Posterior vena cava (tissue), 2 donors: ENCODE data around the gene ASB1. TPM values are rescaled to one million over a fixed set of nuclear protein-coding genes. Genes with fewer than 3 reads are reported as not detected.

Source experiments
- DNase-seq: peaks from one replicate; pipeline ENCODE4 v3.0.0-alpha.2; 2020; ENCODE audit warnings: low spot score
- intact Hi-C, 2 donors: fragments of 100-400 bp; cut with DNase I; formaldehyde crosslinking; loops; one replicate each; pipeline versions ENCODE4 v1.14.1 to v1.14.2; 2022 to 2023
- total RNA-seq, 2 donors: library from RNA; stranded (reverse); fragmentation: NEBNext Ultra II Directional; extraction: Animal tissue kit (Norgen Biotek cat#: 25700); gene quantifications; one replicate each; pipeline ENCODE4 v1.2.1, GENCODE V29; 2021
- donor health status: DM: yes; HTN: yes; CAD: no.
- donor health status: DM: yes; HTN: yes; CAD: no.

ASB1 gene
- total RNA-seq, 2 donors from 2014 or later = 36.3 to 39.7 TPM

- no peak for DNase-seq
- intact Hi-C loops = loop anchor here in 1 of 2 donors (10.0 kb wide), 1 partner anchor 46 kb away; no protein-coding TSS in a partner anchor
Observed at GRCh38 chr2:238420442-238420841, 6.3 kb upstream of the ASB1 start.

- intact Hi-C loops = loop anchor here in 1 of 2 donors (10.0 kb wide), 1 partner anchor 46 kb away; no protein-coding TSS in a partner anchor
- DNase-seq = no peak
Observed at GRCh38 chr2:238420878-238421694, 5.6 kb upstream of the ASB1 start.

- intact Hi-C loops = loop anchor here in 1 of 2 donors (10.0 kb wide), 1 partner anchor 47 kb away; no protein-coding TSS in a partner anchor
- DNase-seq = no peak
Observed at GRCh38 chr2:238421695-238422035, 5.1 kb upstream of the ASB1 start.

GRCh38 chr2:238422285-238422684 is 4.4 kb upstream of the ASB1 start:
- intact Hi-C loops = loop anchor here in 1 of 2 donors (10.0 kb wide), 1 partner anchor 47 kb away; no protein-coding TSS in a partner anchor
- no peak for DNase-seq

- intact Hi-C loops = loop anchor here in 1 of 2 donors (10.0 kb wide), 1 partner anchor 48 kb away; no protein-coding TSS in a partner anchor
- no peak for DNase-seq
Observed at GRCh38 chr2:238422940-238423339, 3.8 kb upstream of the ASB1 start.

- no peak for DNase-seq
- intact Hi-C loops = loop anchor here in 1 of 2 donors (10.0 kb wide), 1 partner anchor 49 kb away; no protein-coding TSS in a partner anchor
Observed at GRCh38 chr2:238423561-238424312, 3.0 kb upstream of the ASB1 start.

GRCh38 chr2:238424313-238424700 is 2.4 kb upstream of the ASB1 start:
- intact Hi-C loops = loop anchor here in 1 of 2 donors (10.0 kb wide), 1 partner anchor 50 kb away; no protein-coding TSS in a partner anchor

GRCh38 chr2:238425505-238425978 is 1.2 kb upstream of the ASB1 start:
- no peak for DNase-seq
- intact Hi-C loops = loop anchor here in 1 of 2 donors (10.0 kb wide), 1 partner anchor 51 kb away; no protein-coding TSS in a partner anchor

More at GRCh38 chr2:238424313-238424700, 2.4 kb upstream of the ASB1 start:
- no peak for DNase-seq

GRCh38 chr2:238425979-238426567 is 654 bp upstream of the ASB1 start:
- no peak for DNase-seq
- intact Hi-C loops = loop anchor here in 1 of 2 donors (10.0 kb wide), 1 partner anchor 51 kb away; no protein-coding TSS in a partner anchor

GRCh38 chr2:238427435-238428162 is 872 bp downstream of the ASB1 start:
- no peak for DNase-seq
- intact Hi-C loops = loop anchor here in 1 of 2 donors (10.0 kb wide), 1 partner anchor 53 kb away; no protein-coding TSS in a partner anchor

- intact Hi-C loops = loop anchor here in 1 of 2 donors (10.0 kb wide), 1 partner anchor 54 kb away; no protein-coding TSS in a partner anchor
- DNase-seq = no peak
Observed at GRCh38 chr2:238428866-238429265, 2.1 kb downstream of the ASB1 start.

- no peak for DNase-seq
- intact Hi-C loops = no loop called here
Observed at GRCh38 chr2:238430781-238431180, 4.1 kb downstream of the ASB1 start.

GRCh38 chr2:238431456-238431855 is 4.7 kb downstream of the ASB1 start:
- DNase-seq = no peak
- intact Hi-C loops = no loop called here

- intact Hi-C loops = no loop called here
- no peak for DNase-seq
Observed at GRCh38 chr2:238433300-238433915, 6.7 kb downstream of the ASB1 start.

- no peak for DNase-seq
- intact Hi-C loops = no loop called here
Observed at GRCh38 chr2:238433941-238434845, 7.5 kb downstream of the ASB1 start.

GRCh38 chr2:238434846-238435751 is 8.4 kb downstream of the ASB1 start:
- intact Hi-C loops = no loop called here

More at GRCh38 chr2:238434846-238435751, 8.4 kb downstream of the ASB1 start:
- no peak for DNase-seq
